Coronary artery (tissue), 2 donors: ENCODE data around the gene SRP68.

Experiments
- DNase-seq: peaks from one replicate; pipeline ENCODE4 v3.0.0-alpha.2; 2017; ENCODE audit warnings: low spot score
- H3K27ac ChIP-seq, 2 donors: fragments of 200-600 bp; sonication (generic); one replicate each; pipeline ENCODE4 v1.5.1; 2016 to 2019
- H3K4me3 ChIP-seq: fragments of 200-600 bp; sonication (generic); 2 replicates; pipeline ENCODE4 v1.5.1; 2016; ENCODE audit warnings: mild to moderate bottlenecking, moderate library complexity
- TF ChIP-seq, protein P1 (sequence below): fragments of 200-600 bp; sonication (generic); IDR thresholded peaks from one replicate; pipeline ENCODE4 v1.5.1; 2019; ENCODE audit warnings: antibody characterized with exemption

The SRP68 gene

DNA sequence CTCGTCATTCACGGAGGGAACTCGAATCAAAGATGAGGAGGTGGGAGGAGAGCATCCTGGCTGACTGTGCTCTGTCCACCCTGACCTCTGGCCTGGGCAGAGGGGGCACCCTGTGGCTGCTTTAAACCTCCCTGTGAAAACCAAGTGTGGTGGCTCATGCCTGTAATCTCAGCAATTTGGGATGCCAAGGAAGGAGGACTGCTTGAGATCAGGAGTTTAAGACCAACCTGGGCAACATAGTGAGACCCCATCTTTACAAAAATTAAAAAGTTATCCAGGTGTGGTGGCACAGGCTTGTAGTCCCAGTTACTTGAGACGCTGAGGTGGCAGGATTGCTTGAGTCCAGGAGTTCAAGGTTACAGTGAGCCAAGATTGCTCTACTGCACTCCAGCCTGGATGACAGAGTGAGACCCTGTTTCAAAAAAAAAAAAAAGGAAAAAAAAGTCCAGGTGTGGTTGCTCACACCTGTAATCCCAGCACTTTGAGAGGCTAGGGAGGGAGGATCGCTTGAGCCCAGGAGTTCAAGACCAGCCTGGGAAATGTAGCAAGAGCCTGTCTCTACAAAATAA lies 77.4 kb downstream of the SRP68 start:
- DNase-seq, result no peak
- no peak overlapping the region for H3K4me3 ChIP-seq
- TF ChIP-seq, protein P1, sequence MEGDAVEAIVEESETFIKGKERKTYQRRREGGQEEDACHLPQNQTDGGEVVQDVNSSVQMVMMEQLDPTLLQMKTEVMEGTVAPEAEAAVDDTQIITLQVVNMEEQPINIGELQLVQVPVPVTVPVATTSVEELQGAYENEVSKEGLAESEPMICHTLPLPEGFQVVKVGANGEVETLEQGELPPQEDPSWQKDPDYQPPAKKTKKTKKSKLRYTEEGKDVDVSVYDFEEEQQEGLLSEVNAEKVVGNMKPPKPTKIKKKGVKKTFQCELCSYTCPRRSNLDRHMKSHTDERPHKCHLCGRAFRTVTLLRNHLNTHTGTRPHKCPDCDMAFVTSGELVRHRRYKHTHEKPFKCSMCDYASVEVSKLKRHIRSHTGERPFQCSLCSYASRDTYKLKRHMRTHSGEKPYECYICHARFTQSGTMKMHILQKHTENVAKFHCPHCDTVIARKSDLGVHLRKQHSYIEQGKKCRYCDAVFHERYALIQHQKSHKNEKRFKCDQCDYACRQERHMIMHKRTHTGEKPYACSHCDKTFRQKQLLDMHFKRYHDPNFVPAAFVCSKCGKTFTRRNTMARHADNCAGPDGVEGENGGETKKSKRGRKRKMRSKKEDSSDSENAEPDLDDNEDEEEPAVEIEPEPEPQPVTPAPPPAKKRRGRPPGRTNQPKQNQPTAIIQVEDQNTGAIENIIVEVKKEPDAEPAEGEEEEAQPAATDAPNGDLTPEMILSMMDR, result no peak
- no peak overlapping the region for H3K27ac ChIP-seq

DNA sequence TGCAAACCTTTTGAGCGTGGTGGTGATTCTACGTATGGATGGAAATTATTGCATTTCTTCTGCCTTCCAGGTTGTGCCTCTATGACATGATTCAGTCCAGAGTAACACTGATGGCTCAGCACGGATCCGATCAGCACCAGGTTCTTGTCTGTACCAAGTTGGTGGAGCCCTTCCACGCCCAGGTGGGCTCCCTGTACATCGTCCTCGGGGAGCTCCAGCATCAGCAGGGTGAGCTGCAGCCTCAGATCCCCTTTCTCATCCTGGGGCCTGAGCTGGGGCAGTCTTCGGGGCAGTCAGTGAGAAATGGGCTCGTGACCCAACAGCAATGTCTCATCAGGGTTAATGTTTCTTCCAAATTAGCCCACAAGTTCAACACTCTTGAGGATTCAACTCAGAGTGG lies 80.9 kb downstream of the SRP68 start:
- TF ChIP-seq, protein P1, result no peak
- DNase-seq, result no peak
- Histone ChIP-seq H3K4me3 (no peak overlapping the region), H3K27ac (no peak overlapping the region)
